ENCODE measurements around the gene SH3RF3. TPM values are rescaled to one million over a fixed set of nuclear protein-coding genes. Genes with fewer than 3 reads are reported as not detected.

Gene SH3RF3
- total and polyA plus RNA-seq, 12 donors: 0.72 to 19.1 (median 12.2) TPM

- H3K27me3 ChIP-seq: no peaks in the 10 kb centered on the region
- intact Hi-C loops (cut with DNase I): no loop called here
- DNase-seq: no peak
- no peak overlapping the region for H3K4me3 ChIP-seq
- 90 to 97% (median 95%) methylated on average over 15 of the region's 15 CpGs for WGBS, 4 donors
- TF ChIP-seq, protein P1, sequence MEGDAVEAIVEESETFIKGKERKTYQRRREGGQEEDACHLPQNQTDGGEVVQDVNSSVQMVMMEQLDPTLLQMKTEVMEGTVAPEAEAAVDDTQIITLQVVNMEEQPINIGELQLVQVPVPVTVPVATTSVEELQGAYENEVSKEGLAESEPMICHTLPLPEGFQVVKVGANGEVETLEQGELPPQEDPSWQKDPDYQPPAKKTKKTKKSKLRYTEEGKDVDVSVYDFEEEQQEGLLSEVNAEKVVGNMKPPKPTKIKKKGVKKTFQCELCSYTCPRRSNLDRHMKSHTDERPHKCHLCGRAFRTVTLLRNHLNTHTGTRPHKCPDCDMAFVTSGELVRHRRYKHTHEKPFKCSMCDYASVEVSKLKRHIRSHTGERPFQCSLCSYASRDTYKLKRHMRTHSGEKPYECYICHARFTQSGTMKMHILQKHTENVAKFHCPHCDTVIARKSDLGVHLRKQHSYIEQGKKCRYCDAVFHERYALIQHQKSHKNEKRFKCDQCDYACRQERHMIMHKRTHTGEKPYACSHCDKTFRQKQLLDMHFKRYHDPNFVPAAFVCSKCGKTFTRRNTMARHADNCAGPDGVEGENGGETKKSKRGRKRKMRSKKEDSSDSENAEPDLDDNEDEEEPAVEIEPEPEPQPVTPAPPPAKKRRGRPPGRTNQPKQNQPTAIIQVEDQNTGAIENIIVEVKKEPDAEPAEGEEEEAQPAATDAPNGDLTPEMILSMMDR (IDR thresholded peaks at IDR 0.05): no peak
- no peak for TF ChIP-seq POLR2A (IDR thresholded peaks at IDR 0.05)
- H3K36me3 ChIP-seq (replicated peaks in 1 of 2): no peaks in the 10 kb centered on the region
- peaks cover 14 to 39% of the 10 kb centered on the region in 2 donors for H3K4me1 ChIP-seq (replicated peaks in 1 of 2)
- peak overlapping the region in 3 of 5 donors; percentile 39 to 89 (median 88) for H3K27ac ChIP-seq
- H3K9me3 ChIP-seq (replicated peaks in 1 of 3): peaks cover 0 to 3% (median 2%) of the 10 kb centered on the region in 3 donors
Measured at GRCh38 chr2:109437325-109438090, 308.5 kb downstream of the SH3RF3 start.

DNA sequence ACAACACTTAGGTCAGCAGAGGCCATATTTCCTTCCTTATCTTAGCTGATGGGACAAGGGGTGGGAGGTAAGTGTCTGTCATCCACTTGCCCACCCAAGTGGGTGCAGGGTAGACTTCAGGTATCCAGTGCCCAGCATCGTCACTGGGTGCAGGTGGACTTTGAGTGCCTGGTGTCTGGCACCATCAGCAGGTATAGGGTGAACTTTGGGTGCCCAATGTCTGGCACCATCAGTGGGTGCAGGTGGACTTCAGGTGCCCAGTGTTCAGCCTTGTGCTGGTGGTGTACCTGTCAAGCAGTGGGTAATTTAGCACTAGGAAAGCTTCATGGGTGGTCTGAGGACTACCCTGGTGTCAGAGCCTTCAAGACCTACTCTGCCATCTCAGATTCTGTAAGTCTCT lies 309.1 kb downstream of the SH3RF3 start:
- TF ChIP-seq, protein P1 (IDR thresholded peaks at IDR 0.05): no peak
- TF ChIP-seq POLR2A (IDR thresholded peaks at IDR 0.05): no peak
- no peaks in the 10 kb centered on the region for H3K36me3 ChIP-seq (replicated peaks in 1 of 2)
- H3K4me3 ChIP-seq: no peak overlapping the region
- H3K27ac ChIP-seq: peak overlapping the region in 2 of 5 donors; percentile 55 to 82
- no peaks in the 10 kb centered on the region for H3K27me3 ChIP-seq
- no peak for DNase-seq
- 86 to 100% (median 95%) methylated on average over 1 of the region's 1 CpG; no CpG with 5 or more reads in 1 of the 4 donors for WGBS, 4 donors
- intact Hi-C loops (cut with DNase I): no loop called here
- peaks cover 0 to 10% (median 7%) of the 10 kb centered on the region in 3 donors for H3K9me3 ChIP-seq (replicated peaks in 1 of 3)
- peaks cover 14 to 39% of the 10 kb centered on the region in 2 donors for H3K4me1 ChIP-seq (replicated peaks in 1 of 2)

GRCh38 chr2:109438773-109439389 lies 309.9 kb downstream of the SH3RF3 start:
- Histone ChIP-seq H3K27me3 (no peaks in the 10 kb centered on the region), H3K27ac (peak overlapping the region in 2 of 5 donors; percentile 55 to 82), H3K9me3 (replicated peaks in 1 of 3) (peaks cover 0 to 10% (median 7%) of the 10 kb centered on the region in 3 donors), H3K4me1 (replicated peaks in 1 of 2) (peaks cover 14 to 39% of the 10 kb centered on the region in 2 donors), H3K36me3 (replicated peaks in 1 of 2) (no peaks in the 10 kb centered on the region), H3K4me3 (no peak overlapping the region)
- peak; percentile 71 to 91 (median 90) for DNase-seq
- intact Hi-C loops (cut with DNase I): no loop called here
- WGBS, 4 donors: 37 to 45% (median 43%) methylated on average over 6 to 8 of the region's 8 CpGs
- TF ChIP-seq, protein P1 (IDR thresholded peaks at IDR 0.05): no peak
- TF ChIP-seq POLR2A (IDR thresholded peaks at IDR 0.05): peak in 1 of 2 donors; percentile 10

- 75 to 88% (median 83%) methylated on average over 4 of the region's 4 CpGs for WGBS, 4 donors
- H3K36me3 ChIP-seq (replicated peaks in 1 of 2): no peaks in the 10 kb centered on the region
- intact Hi-C loops (cut with DNase I): no loop called here
- no peak for DNase-seq
- no peak overlapping the region for H3K4me3 ChIP-seq
- TF ChIP-seq, protein P1 (IDR thresholded peaks at IDR 0.05): no peak
- TF ChIP-seq POLR2A (IDR thresholded peaks at IDR 0.05): no peak
- peak overlapping the region in 2 of 5 donors; percentile 55 to 82 for H3K27ac ChIP-seq
- H3K4me1 ChIP-seq (replicated peaks in 1 of 2): peaks cover 14 to 39% of the 10 kb centered on the region in 2 donors
- peaks cover 0 to 10% (median 7%) of the 10 kb centered on the region in 3 donors for H3K9me3 ChIP-seq (replicated peaks in 1 of 3)
- no peaks in the 10 kb centered on the region for H3K27me3 ChIP-seq
Measured at GRCh38 chr2:109439390-109439786, 310.4 kb downstream of the SH3RF3 start.

Measured in adrenal gland (tissue), 12 donors.